GM18870 (cell line): ENCODE measurements around the gene TBCD.
"Not testable (repeated sequence)": the region's sequence is repeated elsewhere in the genome, so short reads cannot be mapped to it uniquely, and the experiment has no call there.

ENCODE experiments used
- ATAC-seq: cut with Tn5 transposase; IDR thresholded peaks from one replicate; pipeline ENCODE4 v1.9.1; 2021; ENCODE audit warnings: moderate library complexity; ENCODE audit not compliant: unreplicated experiment

The TBCD gene

GRCh38 chr17:82726427-82726826 lies 25.4 kb upstream of the TBCD start:
- no peak for ATAC-seq

- no peak for ATAC-seq
Observed at GRCh38 chr17:82729479-82730260, 22.2 kb upstream of the TBCD start.

DNA sequence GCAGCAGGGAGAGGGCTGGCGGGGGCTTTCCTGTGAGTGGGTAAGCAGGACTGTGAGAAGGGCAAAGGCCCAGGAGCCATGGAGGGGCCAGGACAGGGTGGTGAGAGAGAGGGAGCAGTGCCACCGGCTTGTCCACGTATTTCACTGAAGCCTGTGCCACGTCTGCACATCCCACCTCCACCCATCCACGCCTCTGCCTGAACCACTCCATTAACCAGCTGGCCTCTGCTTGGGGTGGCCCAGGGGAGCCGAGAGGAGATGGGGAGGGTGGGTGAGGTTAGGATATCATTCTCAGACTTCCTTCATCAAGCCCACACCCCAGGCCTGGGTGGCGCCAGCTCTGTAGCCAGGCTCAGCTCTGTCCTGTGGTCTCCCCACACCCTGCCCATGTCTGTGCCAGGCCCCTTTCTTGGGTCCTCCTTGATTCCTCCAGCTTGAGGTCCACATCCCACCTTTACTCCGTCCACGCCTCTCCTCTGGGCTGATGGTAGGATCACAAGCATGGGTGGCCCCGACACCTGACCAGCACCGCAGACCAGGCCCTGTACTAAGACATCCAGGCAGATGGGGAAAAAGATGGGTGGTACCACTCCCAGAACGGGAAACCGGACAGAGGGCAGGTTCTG lies 19.6 kb upstream of the TBCD start:
- ATAC-seq, result no peak

GRCh38 chr17:82734987-82735866 lies 16.6 kb upstream of the TBCD start, which contains the start of gene FN3K:
FN3K (plus strand) TSS chr17:82735615; CDS start chr17:82735637, 22 bp downstream.
- ATAC-seq, result no peak

GRCh38 chr17:82736511-82737185 lies 15.2 kb upstream of the TBCD start:
- no peak for ATAC-seq

- ATAC-seq, result no peak
Observed at GRCh38 chr17:82737967-82738877, 13.6 kb upstream of the TBCD start.

DNA sequence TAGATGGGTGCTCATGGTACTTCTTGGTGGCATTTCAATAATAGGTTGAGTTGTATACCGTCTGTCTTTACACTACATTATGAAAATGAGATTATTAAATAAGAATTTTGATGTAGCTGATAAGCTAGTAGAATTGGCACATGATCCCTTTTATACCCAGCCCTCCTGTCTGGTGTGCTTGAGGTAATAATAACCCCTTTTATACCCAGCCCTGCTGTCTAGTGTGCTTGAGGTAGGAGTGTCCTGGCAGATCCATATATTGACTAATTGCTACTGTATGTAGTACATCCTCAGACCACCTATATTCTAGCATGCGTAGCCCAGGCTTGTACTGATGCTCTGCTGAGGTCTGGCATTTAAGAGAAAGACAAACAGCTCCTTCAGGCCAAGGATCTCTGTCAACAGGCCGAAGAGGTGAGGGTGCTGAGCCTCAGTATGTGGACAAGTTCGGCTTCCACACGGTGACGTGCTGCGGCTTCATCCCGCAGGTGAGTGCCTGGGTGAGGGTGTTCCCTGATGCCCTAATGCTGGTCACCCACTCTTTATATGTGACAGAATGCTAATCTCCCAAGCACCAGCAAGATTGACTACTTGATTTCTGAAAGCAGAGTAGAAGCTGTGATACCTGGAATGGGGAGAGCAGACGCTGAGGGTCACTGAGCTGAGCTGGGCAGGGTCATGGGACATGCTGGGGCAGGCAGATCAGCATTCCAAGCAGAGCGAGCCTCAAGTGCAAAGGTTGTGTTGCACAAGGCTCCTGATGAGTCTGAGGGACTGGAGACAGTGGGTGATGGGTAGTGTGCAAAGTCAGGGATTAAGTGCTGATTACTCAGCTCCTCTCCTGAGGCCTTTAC lies 10.7 kb upstream of the TBCD start:
- no peak for ATAC-seq

DNA sequence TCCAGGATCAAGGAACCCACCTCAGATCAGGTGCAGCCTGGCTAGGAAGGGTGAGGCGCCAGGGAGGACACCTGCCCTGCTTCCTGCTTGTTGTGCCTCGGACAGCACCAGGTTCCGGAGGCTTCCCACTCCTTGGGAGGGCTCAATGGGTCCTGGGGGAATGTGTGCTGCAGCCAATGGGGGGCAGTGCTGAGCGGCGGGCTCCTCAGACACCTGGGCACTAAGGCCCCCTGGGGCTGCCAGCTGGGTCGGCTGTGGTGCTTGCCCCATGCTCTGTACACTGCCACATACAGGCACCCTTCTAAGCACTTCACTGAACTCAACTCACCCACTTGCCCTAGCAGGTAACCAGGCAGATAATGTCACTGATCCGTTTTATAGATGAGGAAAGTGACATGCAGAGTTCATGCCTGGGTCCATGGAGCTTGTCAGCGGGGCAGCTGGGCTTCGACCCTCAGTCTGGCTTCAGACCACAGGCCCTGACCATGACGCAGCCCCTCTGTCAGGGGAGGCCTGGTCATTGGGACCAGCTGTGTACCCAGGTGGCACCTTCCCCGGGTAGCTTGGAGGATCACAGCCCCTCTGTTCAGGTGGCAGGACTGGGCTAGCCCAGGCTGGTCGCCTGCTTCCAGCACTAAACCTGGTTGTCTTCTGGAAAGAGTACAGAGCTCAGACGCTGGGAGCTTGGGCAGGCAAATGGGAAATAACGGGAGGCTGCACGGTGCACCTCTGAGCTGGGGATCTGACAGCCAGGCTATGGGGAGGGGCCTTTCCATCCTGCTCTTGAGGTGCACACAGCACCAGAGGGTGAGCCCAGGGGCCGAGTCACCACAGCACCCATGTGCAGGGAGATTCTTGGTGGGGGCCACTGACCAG lies 8.3 kb upstream of the TBCD start:
- no peak for ATAC-seq

- not testable (repeated sequence) for ATAC-seq
Observed at GRCh38 chr17:82744736-82745135, 7.1 kb upstream of the TBCD start.

GRCh38 chr17:82745524-82745923 lies 6.3 kb upstream of the TBCD start:
- no peak for ATAC-seq

- ATAC-seq, result no peak
Observed at GRCh38 chr17:82748756-82749155, 3.1 kb upstream of the TBCD start.

DNA sequence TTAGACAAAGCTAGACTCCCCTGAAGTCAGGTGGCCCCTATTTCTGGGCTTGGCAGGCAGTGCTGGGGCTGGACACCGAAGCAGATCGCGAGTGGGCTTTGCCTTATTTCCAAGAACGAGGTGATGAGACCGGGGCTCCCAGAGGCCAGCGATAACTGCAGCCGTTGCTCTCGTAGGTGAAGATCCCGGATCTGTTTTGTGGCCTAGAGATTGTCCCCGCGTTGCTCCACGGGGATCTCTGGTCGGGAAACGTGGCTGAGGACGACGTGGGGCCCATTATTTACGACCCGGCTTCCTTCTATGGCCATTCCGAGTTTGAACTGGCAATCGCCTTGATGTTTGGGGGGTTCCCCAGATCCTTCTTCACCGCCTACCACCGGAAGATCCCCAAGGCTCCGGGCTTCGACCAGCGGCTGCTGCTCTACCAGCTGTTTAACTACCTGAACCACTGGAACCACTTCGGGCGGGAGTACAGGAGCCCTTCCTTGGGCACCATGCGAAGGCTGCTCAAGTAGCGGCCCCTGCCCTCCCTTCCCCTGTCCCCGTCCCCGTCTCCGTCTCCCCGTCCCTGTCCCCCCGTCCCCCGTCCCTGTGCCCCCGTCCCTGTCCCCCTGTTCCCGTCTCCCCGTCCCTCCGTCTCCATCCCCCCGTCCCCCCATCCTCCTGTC lies 1.5 kb upstream of the TBCD start:
- no peak for ATAC-seq

- no peak for ATAC-seq
Observed at GRCh38 chr17:82751171-82751570, 694 bp upstream of the TBCD start.

GRCh38 chr17:82752371-82753200 lies 721 bp downstream of the TBCD start:
- no peak for ATAC-seq

DNA sequence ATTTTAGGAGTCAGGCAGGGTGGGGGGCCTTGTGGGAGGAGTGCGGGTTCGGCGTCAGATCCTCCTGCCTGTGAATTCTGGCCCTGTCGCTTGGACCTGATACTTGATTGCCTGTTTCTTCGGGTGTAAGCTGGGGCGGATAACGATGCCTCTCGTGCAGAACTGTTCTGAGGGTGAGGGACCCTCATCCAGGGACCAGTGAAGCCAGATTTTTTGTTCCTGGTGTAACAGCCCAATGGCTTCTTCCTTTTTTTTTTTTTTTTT lies 1.3 kb downstream of the TBCD start:
- no peak for ATAC-seq

DNA sequence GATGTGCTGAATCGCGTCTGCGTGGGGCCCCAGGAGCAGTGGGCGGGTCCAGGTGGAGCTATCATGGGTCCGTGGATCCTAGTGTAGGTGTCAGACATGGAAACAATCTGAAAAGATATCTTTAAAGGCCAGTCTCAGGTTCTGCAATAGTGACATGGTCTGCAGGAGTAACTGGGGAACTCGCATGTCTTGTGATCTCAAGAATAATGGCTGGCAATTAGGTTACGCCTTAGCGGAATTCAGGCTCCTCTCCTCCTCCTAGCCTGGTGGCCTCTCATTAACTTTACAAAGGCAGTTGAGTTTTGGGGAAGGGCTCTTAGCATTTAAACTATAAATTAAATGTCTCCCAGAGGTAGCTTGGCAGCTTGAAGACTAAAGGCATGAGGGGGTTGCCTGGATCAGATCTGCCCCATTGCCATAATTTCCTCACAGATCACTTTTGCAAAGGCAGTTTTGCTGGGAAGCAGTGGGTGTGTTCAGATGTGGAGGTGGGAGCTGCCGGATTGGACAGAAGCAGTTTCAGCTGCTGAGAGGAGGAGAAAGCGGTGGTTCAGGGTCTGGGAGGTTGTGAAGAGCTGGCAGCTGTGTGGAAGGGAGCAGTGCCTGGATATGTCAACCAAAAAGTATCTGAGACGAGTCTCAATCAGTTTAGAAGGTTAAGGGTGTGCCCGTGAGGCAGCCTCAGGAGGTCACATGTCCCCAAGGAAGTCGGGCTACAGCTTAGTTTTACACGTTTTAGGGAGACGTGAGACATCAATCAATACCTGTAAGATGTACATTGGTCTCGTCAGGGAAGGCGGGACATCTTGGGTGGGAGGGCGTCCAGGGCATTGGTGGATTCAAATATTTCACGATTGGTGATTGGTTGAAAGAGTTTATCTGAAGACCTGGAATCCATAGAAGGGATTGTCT lies 2.7 kb downstream of the TBCD start:
- ATAC-seq, result no peak
